ENCODE results near the gene OR6C68.

The OR6C68 gene

DNA sequence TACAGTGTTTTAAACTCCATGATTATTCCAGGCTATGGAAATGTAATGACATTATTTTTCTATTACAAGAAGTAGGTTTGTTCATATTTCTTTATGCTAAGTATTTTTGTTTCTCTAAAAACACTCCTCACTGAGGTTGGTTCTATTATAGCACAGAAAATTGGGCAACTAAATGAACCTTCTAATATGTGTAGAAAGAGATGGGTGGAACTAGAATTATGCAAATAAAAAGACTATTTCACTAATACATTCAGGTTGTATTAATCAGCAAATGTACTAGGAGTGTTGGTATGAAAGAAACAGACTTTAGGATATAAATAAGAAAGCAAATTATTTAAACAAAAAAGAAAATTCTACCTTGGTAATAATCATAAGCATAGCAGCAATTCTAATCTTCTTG is 43.4 kb upstream of the OR6C68 start:
- TF ChIP-seq FOXP2 (optimal IDR thresholded peaks at IDR 0.05; ENCODE audit: borderline replicate concordance, extremely low read depth, extremely low read length, insufficient read depth) (no peak), SIN3A (IDR thresholded peaks at IDR 0.05; ENCODE audit: borderline replicate concordance, insufficient read depth, low read length) (no peak), TAF1 (IDR thresholded peaks at IDR 0.05; ENCODE audit: borderline replicate concordance, insufficient read depth, low read length) (no peak), POLR2AphosphoS5 (IDR thresholded peaks at IDR 0.05; ENCODE audit: low read depth, low read length) (no peak)
- TF ChIP-seq, protein P1, sequence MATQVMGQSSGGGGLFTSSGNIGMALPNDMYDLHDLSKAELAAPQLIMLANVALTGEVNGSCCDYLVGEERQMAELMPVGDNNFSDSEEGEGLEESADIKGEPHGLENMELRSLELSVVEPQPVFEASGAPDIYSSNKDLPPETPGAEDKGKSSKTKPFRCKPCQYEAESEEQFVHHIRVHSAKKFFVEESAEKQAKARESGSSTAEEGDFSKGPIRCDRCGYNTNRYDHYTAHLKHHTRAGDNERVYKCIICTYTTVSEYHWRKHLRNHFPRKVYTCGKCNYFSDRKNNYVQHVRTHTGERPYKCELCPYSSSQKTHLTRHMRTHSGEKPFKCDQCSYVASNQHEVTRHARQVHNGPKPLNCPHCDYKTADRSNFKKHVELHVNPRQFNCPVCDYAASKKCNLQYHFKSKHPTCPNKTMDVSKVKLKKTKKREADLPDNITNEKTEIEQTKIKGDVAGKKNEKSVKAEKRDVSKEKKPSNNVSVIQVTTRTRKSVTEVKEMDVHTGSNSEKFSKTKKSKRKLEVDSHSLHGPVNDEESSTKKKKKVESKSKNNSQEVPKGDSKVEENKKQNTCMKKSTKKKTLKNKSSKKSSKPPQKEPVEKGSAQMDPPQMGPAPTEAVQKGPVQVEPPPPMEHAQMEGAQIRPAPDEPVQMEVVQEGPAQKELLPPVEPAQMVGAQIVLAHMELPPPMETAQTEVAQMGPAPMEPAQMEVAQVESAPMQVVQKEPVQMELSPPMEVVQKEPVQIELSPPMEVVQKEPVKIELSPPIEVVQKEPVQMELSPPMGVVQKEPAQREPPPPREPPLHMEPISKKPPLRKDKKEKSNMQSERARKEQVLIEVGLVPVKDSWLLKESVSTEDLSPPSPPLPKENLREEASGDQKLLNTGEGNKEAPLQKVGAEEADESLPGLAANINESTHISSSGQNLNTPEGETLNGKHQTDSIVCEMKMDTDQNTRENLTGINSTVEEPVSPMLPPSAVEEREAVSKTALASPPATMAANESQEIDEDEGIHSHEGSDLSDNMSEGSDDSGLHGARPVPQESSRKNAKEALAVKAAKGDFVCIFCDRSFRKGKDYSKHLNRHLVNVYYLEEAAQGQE (IDR thresholded peaks at IDR 0.05; ENCODE audit: insufficient read depth in 1 of 2, low read depth in 2 of 2, low read length in 2 of 2), result no peak

DNA sequence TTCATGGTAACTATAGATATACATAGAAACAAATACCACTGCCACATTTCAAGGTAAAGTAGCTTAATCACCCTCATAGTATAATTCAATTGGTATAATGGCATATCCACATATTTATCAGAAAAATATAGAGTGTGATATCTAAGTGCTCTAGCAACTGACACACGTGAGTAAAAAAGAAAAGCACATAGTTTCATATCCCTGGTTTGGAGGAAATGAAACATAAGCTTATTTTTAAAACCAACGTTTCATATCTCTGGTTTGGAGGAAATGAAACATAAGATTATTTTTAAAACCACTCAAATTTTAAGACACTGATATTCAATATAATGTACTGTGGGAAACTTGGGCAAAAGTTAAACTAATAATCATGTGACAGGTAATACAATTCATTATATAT is 24.3 kb upstream of the OR6C68 start:
- no peak for TF ChIP-seq FOXP2 (optimal IDR thresholded peaks at IDR 0.05; ENCODE audit: borderline replicate concordance, extremely low read depth, extremely low read length, insufficient read depth)
- TF ChIP-seq, protein P1 (IDR thresholded peaks at IDR 0.05; ENCODE audit: insufficient read depth in 1 of 2, low read depth in 2 of 2, low read length in 2 of 2), result no peak
- TF ChIP-seq TAF1 (IDR thresholded peaks at IDR 0.05; ENCODE audit: borderline replicate concordance, insufficient read depth, low read length), result no peak
- no peak for TF ChIP-seq SIN3A (IDR thresholded peaks at IDR 0.05; ENCODE audit: borderline replicate concordance, insufficient read depth, low read length)
- TF ChIP-seq POLR2AphosphoS5 (IDR thresholded peaks at IDR 0.05; ENCODE audit: low read depth, low read length), result no peak

- TF ChIP-seq, protein P1 (IDR thresholded peaks at IDR 0.05; ENCODE audit: insufficient read depth in 1 of 2, low read depth in 2 of 2, low read length in 2 of 2), result no peak
- TF ChIP-seq TAF1 (IDR thresholded peaks at IDR 0.05; ENCODE audit: borderline replicate concordance, insufficient read depth, low read length) (no peak), POLR2AphosphoS5 (IDR thresholded peaks at IDR 0.05; ENCODE audit: low read depth, low read length) (no peak), SIN3A (IDR thresholded peaks at IDR 0.05; ENCODE audit: borderline replicate concordance, insufficient read depth, low read length) (no peak), FOXP2 (optimal IDR thresholded peaks at IDR 0.05; ENCODE audit: borderline replicate concordance, extremely low read depth, extremely low read length, insufficient read depth) (no peak)
Measured at GRCh38 chr12:55469291-55469690, 22.9 kb upstream of the OR6C68 start.

DNA sequence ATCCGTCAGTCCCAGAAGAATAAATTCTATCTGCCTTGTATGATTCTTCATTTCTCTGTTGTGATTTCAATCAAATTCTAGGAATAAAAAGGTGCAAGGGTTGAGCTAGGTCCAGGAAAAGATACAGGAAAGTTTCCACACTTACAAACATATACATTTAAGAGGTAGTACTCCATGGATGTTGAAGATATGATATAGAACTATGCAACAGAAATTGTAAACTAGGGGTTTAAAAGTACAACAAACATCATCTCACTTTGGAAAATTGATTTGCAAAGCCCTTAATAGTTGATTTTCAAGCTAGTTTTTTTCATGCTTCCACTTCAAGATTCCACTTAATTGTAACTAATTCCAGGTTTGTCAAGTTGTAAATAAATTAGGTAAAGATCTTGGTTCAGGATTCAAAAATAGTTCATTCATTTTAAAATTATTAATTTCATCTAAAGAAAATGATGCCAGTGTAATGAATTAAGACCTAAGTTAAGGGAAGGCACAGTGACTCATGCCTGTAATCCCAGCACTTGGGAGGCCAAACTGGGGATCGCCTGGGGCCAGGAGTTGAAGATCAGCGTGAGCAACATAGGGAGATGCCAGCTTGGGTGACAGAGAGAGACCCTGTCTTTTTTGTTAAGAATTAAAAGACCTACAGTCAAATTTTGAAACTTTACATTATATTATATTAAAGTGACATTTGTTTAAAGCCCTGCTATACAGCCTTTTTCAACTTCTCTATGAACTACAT is 21.9 kb upstream of the OR6C68 start, which contains the start of gene OR6C70:
Gene OR6C70 (minus strand): TSS at position 51 of the 742 bp plus-strand sequence. CDS start 0 bp downstream, at position 51.
- TF ChIP-seq TAF1 (IDR thresholded peaks at IDR 0.05; ENCODE audit: borderline replicate concordance, insufficient read depth, low read length) (no peak), FOXP2 (optimal IDR thresholded peaks at IDR 0.05; ENCODE audit: borderline replicate concordance, extremely low read depth, extremely low read length, insufficient read depth) (no peak), SIN3A (IDR thresholded peaks at IDR 0.05; ENCODE audit: borderline replicate concordance, insufficient read depth, low read length) (no peak), POLR2AphosphoS5 (IDR thresholded peaks at IDR 0.05; ENCODE audit: low read depth, low read length) (no peak)
- TF ChIP-seq, protein P1 (IDR thresholded peaks at IDR 0.05; ENCODE audit: insufficient read depth in 1 of 2, low read depth in 2 of 2, low read length in 2 of 2), result no peak
